ENCODE results near the gene KIAA1217.

DNA sequence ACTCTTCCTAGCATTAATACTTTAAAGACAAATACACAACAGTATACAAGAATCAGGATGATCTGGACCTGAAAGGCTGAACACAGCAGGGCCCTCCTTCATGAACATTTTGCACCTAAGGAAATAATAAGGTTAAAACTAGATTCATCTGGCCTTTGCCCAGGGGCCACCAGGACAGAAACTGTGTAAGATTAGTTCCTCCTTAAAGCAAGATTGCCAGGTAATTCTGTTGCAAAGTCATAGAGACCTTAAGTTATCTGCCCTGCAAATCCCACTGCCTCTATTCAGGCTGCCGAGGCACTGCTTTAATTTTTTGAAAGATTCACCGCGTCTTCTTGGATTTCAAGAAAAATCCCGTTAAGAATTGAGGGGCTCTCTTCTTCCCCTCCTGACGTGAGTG lies 1.6 kb upstream of the KIAA1217 start:
- TF ChIP-seq POLR2A (IDR thresholded peaks at IDR 0.05; ENCODE audit: low read depth, low read length) (no peak), POLR2AphosphoS5 (IDR thresholded peaks at IDR 0.05; ENCODE audit: low read depth, low read length) (no peak), SPI1 (IDR thresholded peaks at IDR 0.05; ENCODE audit: low read depth, low read length) (no peak), TAF1 (IDR thresholded peaks at IDR 0.05; ENCODE audit: low read depth, low read length) (no peak), PAX5 (IDR thresholded peaks at IDR 0.05; ENCODE audit: insufficient read depth, low read length, severe bottlenecking) (no peak), POU2F2 (IDR thresholded peaks at IDR 0.05; ENCODE audit: low read depth, low read length) (no peak)

Measured in GM12891 (cell line).